ENCODE measurements around the gene TIMM44. TPM values are rescaled to one million over a fixed set of nuclear protein-coding genes. Genes with fewer than 3 reads are reported as not detected.

TIMM44 gene
- total RNA-seq, 3 donors from 2014 or later = 180 to 193 (median 190) TPM

- DNase-seq (no peak), ATAC-seq (no peak)
- Mint-ChIP-seq H3K9me3 (no peaks in the 10 kb centered on the region), H3K27me3 (ENCODE audit: low read depth) (no peaks in the 10 kb centered on the region), H3K4me1 (ENCODE audit: low read depth) (no peaks in the 10 kb centered on the region), H3K4me3 (no peak overlapping the region), H3K36me3 (ENCODE audit: insufficient read depth) (peaks cover 15% of the 10 kb centered on the region)
These were observed 37.2 kb upstream of the TIMM44 start for GRCh38 chr19:7980635-7981121.

- DNase-seq = no peak
- Mint-ChIP-seq H3K27me3 (ENCODE audit: low read depth) (no peaks in the 10 kb centered on the region), H3K4me1 (ENCODE audit: low read depth) (no peaks in the 10 kb centered on the region), H3K9me3 (no peaks in the 10 kb centered on the region), H3K36me3 (ENCODE audit: insufficient read depth) (peaks cover 15% of the 10 kb centered on the region), H3K4me3 (no peak overlapping the region)
- no peak for ATAC-seq
These were observed 36.7 kb upstream of the TIMM44 start for GRCh38 chr19:7980168-7980567.

- ATAC-seq (no peak), DNase-seq (no peak)
- H3K4me1 Mint-ChIP-seq (ENCODE audit: low read depth) = no peaks in the 10 kb centered on the region
- no peaks in the 10 kb centered on the region for H3K9me3 Mint-ChIP-seq
- H3K36me3 Mint-ChIP-seq (ENCODE audit: insufficient read depth) = peaks cover 15% of the 10 kb centered on the region
- H3K4me3 Mint-ChIP-seq = no peak overlapping the region
- no peaks in the 10 kb centered on the region for H3K27me3 Mint-ChIP-seq (ENCODE audit: low read depth)
These were observed 36.1 kb upstream of the TIMM44 start for GRCh38 chr19:7979559-7979958.

- no peak for ATAC-seq
These were observed 35.5 kb upstream of the TIMM44 start for GRCh38 chr19:7979011-7979410.

GRCh38 chr19:7978179-7978825 lies 34.8 kb upstream of the TIMM44 start:
- no peaks in the 10 kb centered on the region for H3K4me1 Mint-ChIP-seq (ENCODE audit: low read depth)
- H3K36me3 Mint-ChIP-seq (ENCODE audit: insufficient read depth) = peaks cover 12% of the 10 kb centered on the region
- no peak for ATAC-seq
- no peak overlapping the region for H3K4me3 Mint-ChIP-seq
- no peaks in the 10 kb centered on the region for H3K27me3 Mint-ChIP-seq (ENCODE audit: low read depth)
- DNase-seq = no peak
- no peaks in the 10 kb centered on the region for H3K9me3 Mint-ChIP-seq

More at GRCh38 chr19:7979011-7979410, 35.5 kb upstream of the TIMM44 start:
- H3K36me3 Mint-ChIP-seq (ENCODE audit: insufficient read depth) = peaks cover 11% of the 10 kb centered on the region
- no peaks in the 10 kb centered on the region for H3K4me1 Mint-ChIP-seq (ENCODE audit: low read depth)
- no peak overlapping the region for H3K4me3 Mint-ChIP-seq
- no peak for DNase-seq
- H3K9me3 Mint-ChIP-seq = no peaks in the 10 kb centered on the region
- no peaks in the 10 kb centered on the region for H3K27me3 Mint-ChIP-seq (ENCODE audit: low read depth)

- H3K9me3 Mint-ChIP-seq = no peaks in the 10 kb centered on the region
- H3K4me3 Mint-ChIP-seq = no peak overlapping the region
- H3K36me3 Mint-ChIP-seq (ENCODE audit: insufficient read depth) = peaks cover 9% of the 10 kb centered on the region
- H3K27me3 Mint-ChIP-seq (ENCODE audit: low read depth) = no peaks in the 10 kb centered on the region
- ATAC-seq (no peak), DNase-seq (no peak)
- no peaks in the 10 kb centered on the region for H3K4me1 Mint-ChIP-seq (ENCODE audit: low read depth)
These were observed 34.2 kb upstream of the TIMM44 start for GRCh38 chr19:7977723-7978040.

- DNase-seq = no peak
- no peak overlapping the region for H3K4me3 Mint-ChIP-seq
- no peaks in the 10 kb centered on the region for H3K9me3 Mint-ChIP-seq
- peaks cover 8% of the 10 kb centered on the region for H3K36me3 Mint-ChIP-seq (ENCODE audit: insufficient read depth)
- ATAC-seq = no peak
- no peaks in the 10 kb centered on the region for H3K27me3 Mint-ChIP-seq (ENCODE audit: low read depth)
- H3K4me1 Mint-ChIP-seq (ENCODE audit: low read depth) = no peaks in the 10 kb centered on the region
These were observed 33.7 kb upstream of the TIMM44 start for GRCh38 chr19:7977021-7977722.

- DNase-seq (no peak), ATAC-seq (no peak)
- H3K9me3 Mint-ChIP-seq = no peaks in the 10 kb centered on the region
- no peaks in the 10 kb centered on the region for H3K27me3 Mint-ChIP-seq (ENCODE audit: low read depth)
- no peaks in the 10 kb centered on the region for H3K4me1 Mint-ChIP-seq (ENCODE audit: low read depth)
- H3K36me3 Mint-ChIP-seq (ENCODE audit: insufficient read depth) = peaks cover 6% of the 10 kb centered on the region
- no peak overlapping the region for H3K4me3 Mint-ChIP-seq
These were observed 33.0 kb upstream of the TIMM44 start for GRCh38 chr19:7976461-7976860.

GRCh38 chr19:7975037-7975436 lies 31.6 kb upstream of the TIMM44 start:
- Mint-ChIP-seq H3K9me3 (no peaks in the 10 kb centered on the region), H3K4me3 (no peak overlapping the region), H3K36me3 (ENCODE audit: insufficient read depth) (peaks cover 3% of the 10 kb centered on the region)

GRCh38 chr19:7973883-7974282 lies 30.4 kb upstream of the TIMM44 start:
- Mint-ChIP-seq H3K36me3 (ENCODE audit: insufficient read depth) (peaks cover 11% of the 10 kb centered on the region), H3K4me3 (no peak overlapping the region), H3K9me3 (no peaks in the 10 kb centered on the region), H3K4me1 (ENCODE audit: low read depth) (no peaks in the 10 kb centered on the region), H3K27me3 (ENCODE audit: low read depth) (no peaks in the 10 kb centered on the region)
- ATAC-seq (no peak), DNase-seq (no peak)

More at GRCh38 chr19:7975037-7975436, 31.6 kb upstream of the TIMM44 start:
- no peak for ATAC-seq
- Mint-ChIP-seq H3K4me1 (ENCODE audit: low read depth) (no peaks in the 10 kb centered on the region), H3K27me3 (ENCODE audit: low read depth) (no peaks in the 10 kb centered on the region)
- no peak for DNase-seq

- Mint-ChIP-seq H3K36me3 (ENCODE audit: insufficient read depth) (peaks cover 13% of the 10 kb centered on the region), H3K4me1 (ENCODE audit: low read depth) (no peaks in the 10 kb centered on the region), H3K9me3 (no peaks in the 10 kb centered on the region), H3K27me3 (ENCODE audit: low read depth) (no peaks in the 10 kb centered on the region), H3K4me3 (no peak overlapping the region)
- no peak for DNase-seq
- peak in 1 of 2 donors; percentile 14 for ATAC-seq
These were observed 28.4 kb upstream of the TIMM44 start for GRCh38 chr19:7971553-7972520.

- H3K9me3 Mint-ChIP-seq = no peaks in the 10 kb centered on the region
- H3K36me3 Mint-ChIP-seq (ENCODE audit: insufficient read depth) = peaks cover 16% of the 10 kb centered on the region
- H3K4me1 Mint-ChIP-seq (ENCODE audit: low read depth) = no peaks in the 10 kb centered on the region
- ATAC-seq = peak in 1 of 2 donors; percentile 43
- no peak for DNase-seq
- H3K4me3 Mint-ChIP-seq = no peak overlapping the region
- H3K27me3 Mint-ChIP-seq (ENCODE audit: low read depth) = no peaks in the 10 kb centered on the region
These were observed 27.4 kb upstream of the TIMM44 start for GRCh38 chr19:7970716-7971448.

GRCh38 chr19:7969555-7969939 lies 26.1 kb upstream of the TIMM44 start:
- H3K4me3 Mint-ChIP-seq = no peak overlapping the region
- no peak for ATAC-seq
- DNase-seq = no peak
- H3K4me1 Mint-ChIP-seq (ENCODE audit: low read depth) = no peaks in the 10 kb centered on the region
- no peaks in the 10 kb centered on the region for H3K27me3 Mint-ChIP-seq (ENCODE audit: low read depth)
- no peaks in the 10 kb centered on the region for H3K9me3 Mint-ChIP-seq
- peaks cover 16% of the 10 kb centered on the region for H3K36me3 Mint-ChIP-seq (ENCODE audit: insufficient read depth)

All from activated T-cell treated with anti-CD3 and anti-CD28 coated beads, Interleukin-2, amount 50 U/mL, for 4 hours (primary cell).